Upper lobe of left lung (tissue), 6 donors: ENCODE results near the gene ZDHHC8. TPM values are rescaled to one million over a fixed set of nuclear protein-coding genes. Genes with fewer than 3 reads are reported as not detected.

Source experiments
- ATAC-seq, 2 donors: fragments of 200-7000 bp; cut with Tn5 transposase; one replicate each; pipeline ENCODE4 v1.9.1; 2022; ENCODE audit warnings: mild to moderate bottlenecking in 2 of 2, moderate library complexity in 2 of 2; ENCODE audit not compliant: low FRiP score in 2 of 2
- DNase-seq, 2 donors: peaks; one replicate each; pipeline ENCODE4 v3.0.0-alpha.2; 2019 to 2020
- H3K27ac ChIP-seq, 4 donors: fragments of 200-600 bp; sonication (generic); one replicate each; pipeline ENCODE4 v1.5.1; 2016 to 2019
- H3K27me3 ChIP-seq, 4 donors: fragments of 200-600 bp; sonication (generic); one replicate each; pipeline ENCODE4 v1.5.1; 2017 to 2019
- H3K36me3 ChIP-seq, 4 donors: fragments of 200-600 bp; sonication (generic); one replicate each; pipeline ENCODE4 v1.5.1; 2016 to 2019
- H3K4me1 ChIP-seq, 4 donors: fragments of 200-600 bp; sonication (generic); one replicate each; pipeline ENCODE4 v1.5.1; 2018 to 2019
- H3K4me3 ChIP-seq, 4 donors: fragments of 200-600 bp; sonication (generic); one replicate each; pipeline ENCODE4 v1.5.1; 2017 to 2019; ENCODE audit warnings: mild to moderate bottlenecking in 2 of 4, moderate library complexity in 1 of 4
- H3K9me3 ChIP-seq, 4 donors: fragments of 200-600 bp; sonication (generic); one replicate each; pipeline ENCODE4 v1.5.1; 2018 to 2019
- EP300 ChIP-seq, 4 donors: sonication (generic); formaldehyde crosslinking; IDR thresholded peaks; one replicate each; pipeline ENCODE4 v1.5.1; 2017; ENCODE audit warnings: antibody characterized with exemption in 4 of 4, control low read depth in 2 of 4
- POLR2A ChIP-seq, 4 donors: fragments of 450-650 bp; IDR thresholded peaks; one replicate each; pipeline ENCODE4 v1.5.1; 2016 to 2017; ENCODE audit warnings: antibody characterized with exemption in 4 of 4, mild to moderate bottlenecking in 2 of 4
- POLR2AphosphoS5 ChIP-seq, 2 donors: sonication (generic); formaldehyde crosslinking; IDR thresholded peaks; one replicate each; pipeline ENCODE4 v1.5.1; 2017; ENCODE audit warnings: antibody characterized with exemption in 2 of 2
- WGBS, 2 donors: methylation state at CpG; one replicate each; pipeline ENCODE4 v1.1.5; 2017 to 2018; 5-methylcytosine and 5-hydroxymethylcytosine counted together
- total RNA-seq, 6 donors: library from RNA; depleted of rRNA in 4 of 6; stranded (reverse); fragments of >200 nt in 4 of 6; gene quantifications; one replicate each; pipeline versions ENCODE4 v1.1.0 to v1.2.1, GENCODE V29; 2016 to 2021
- TF ChIP-seq, protein P1 (sequence below), 6 experiments: fragments of 450-650 bp in 4 of 6; fragments of 200-600 bp in 2 of 6; sonication (generic) in 2 of 6; IDR thresholded peaks; one replicate each; pipeline ENCODE4 v1.5.1; 2016 to 2019; ENCODE audit warnings: antibody characterized with exemption in 6 of 6
- donor health status: DM: no; HTN: no; CAD: no; lungs with moderate emphysema.
- donor health status: DM: no; HTN: yes; CAD: no; lungs with severe emphysema.

Gene ZDHHC8
- total RNA-seq, 6 donors from 2014 or later: 19.5 to 87.1 (median 63.9) TPM

DNA sequence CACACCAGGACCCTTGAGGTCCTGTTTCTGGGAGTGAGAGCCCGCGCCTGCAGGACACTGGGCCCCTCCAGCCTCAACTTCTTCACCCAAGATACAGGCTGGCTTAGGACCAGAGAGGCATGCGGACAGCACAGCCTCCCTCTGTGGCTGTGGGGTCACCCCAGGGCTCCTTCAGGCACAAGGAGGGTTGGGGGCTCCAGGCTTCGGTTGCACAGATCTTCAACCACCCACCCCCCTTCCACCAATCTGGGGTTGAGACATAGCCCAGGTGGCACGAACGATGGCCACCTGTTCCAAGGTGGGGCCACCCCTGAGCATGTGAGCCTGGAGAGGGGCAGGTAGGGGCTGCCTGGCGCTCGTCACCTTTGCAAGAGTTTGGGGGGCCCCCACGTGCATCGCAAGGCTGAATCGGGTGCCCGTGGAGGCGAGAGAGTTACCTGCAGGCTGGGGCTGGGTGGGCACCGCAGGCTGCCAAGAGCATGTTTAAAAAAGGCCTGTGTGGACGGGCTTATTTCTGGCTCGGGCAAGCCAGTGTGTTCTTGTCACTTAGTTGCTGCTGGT lies 1.2 kb downstream of the ZDHHC8 start:
- Histone ChIP-seq H3K27me3 (no peaks in the 10 kb centered on the region), H3K9me3 (no peaks in the 10 kb centered on the region), H3K4me1 (peaks cover 42 to 69% (median 48%) of the 10 kb centered on the region in 4 donors), H3K36me3 (peaks cover 0 to under 1% (median 0%) of the 10 kb centered on the region in 4 donors), H3K4me3 (peak overlapping the region; percentile 80 to 97 (median 95)), H3K27ac (peak overlapping the region in 2 of 4 donors; percentile 75 to 92)
- DNase-seq (peak in 1 of 2 donors; percentile 58), ATAC-seq (no peak)
- 68 to 72% methylated on average over 8 to 16 of the region's 16 CpGs for WGBS, 2 donors
- TF ChIP-seq POLR2A (IDR thresholded peaks at IDR 0.05) (no peak), POLR2AphosphoS5 (IDR thresholded peaks at IDR 0.05) (no peak), EP300 (IDR thresholded peaks at IDR 0.05) (no peak)
- TF ChIP-seq, protein P1, sequence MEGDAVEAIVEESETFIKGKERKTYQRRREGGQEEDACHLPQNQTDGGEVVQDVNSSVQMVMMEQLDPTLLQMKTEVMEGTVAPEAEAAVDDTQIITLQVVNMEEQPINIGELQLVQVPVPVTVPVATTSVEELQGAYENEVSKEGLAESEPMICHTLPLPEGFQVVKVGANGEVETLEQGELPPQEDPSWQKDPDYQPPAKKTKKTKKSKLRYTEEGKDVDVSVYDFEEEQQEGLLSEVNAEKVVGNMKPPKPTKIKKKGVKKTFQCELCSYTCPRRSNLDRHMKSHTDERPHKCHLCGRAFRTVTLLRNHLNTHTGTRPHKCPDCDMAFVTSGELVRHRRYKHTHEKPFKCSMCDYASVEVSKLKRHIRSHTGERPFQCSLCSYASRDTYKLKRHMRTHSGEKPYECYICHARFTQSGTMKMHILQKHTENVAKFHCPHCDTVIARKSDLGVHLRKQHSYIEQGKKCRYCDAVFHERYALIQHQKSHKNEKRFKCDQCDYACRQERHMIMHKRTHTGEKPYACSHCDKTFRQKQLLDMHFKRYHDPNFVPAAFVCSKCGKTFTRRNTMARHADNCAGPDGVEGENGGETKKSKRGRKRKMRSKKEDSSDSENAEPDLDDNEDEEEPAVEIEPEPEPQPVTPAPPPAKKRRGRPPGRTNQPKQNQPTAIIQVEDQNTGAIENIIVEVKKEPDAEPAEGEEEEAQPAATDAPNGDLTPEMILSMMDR (IDR thresholded peaks at IDR 0.05): no peak

DNA sequence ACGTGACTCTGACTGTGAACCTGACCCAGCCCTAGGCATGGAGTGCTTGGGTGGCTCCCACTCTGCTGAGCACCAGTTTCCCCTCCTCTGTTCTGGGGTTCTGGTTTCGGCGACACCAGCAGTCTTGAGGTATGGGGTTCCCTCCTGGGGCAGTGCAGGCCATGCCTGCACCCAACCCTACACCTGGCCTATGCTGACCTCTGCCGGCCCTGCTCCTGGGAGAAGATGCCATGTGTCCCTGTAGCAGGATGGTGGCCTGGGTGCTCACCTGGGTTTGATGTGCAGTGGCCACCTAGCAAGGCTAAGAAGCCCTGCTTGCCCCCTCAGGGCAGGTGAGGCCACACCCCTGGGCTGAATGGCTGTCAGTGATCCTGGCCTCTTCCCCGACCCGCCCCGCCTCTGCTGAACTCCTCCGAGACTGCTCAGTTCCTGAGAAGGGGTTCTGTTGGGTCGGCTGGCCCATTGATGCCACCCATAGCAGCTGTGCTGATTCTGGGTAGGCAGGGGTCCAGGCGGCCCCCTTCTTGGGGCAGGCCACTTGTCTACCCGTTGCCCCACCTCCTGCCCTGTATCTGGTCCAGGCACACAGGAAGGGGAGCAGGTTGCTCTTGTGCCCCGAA lies 2.4 kb downstream of the ZDHHC8 start:
- H3K4me1 ChIP-seq: peaks cover 47 to 80% (median 54%) of the 10 kb centered on the region in 4 donors
- no peaks in the 10 kb centered on the region for H3K27me3 ChIP-seq
- DNase-seq (peak in 1 of 2 donors; percentile 45), ATAC-seq (no peak)
- H3K27ac ChIP-seq: no peak overlapping the region
- TF ChIP-seq POLR2A (IDR thresholded peaks at IDR 0.05) (no peak), EP300 (IDR thresholded peaks at IDR 0.05) (no peak), POLR2AphosphoS5 (IDR thresholded peaks at IDR 0.05) (no peak)
- TF ChIP-seq, protein P1 (IDR thresholded peaks at IDR 0.05): no peak
- peaks cover 0 to 2% (median 0%) of the 10 kb centered on the region in 4 donors for H3K36me3 ChIP-seq
- no peaks in the 10 kb centered on the region for H3K9me3 ChIP-seq
- no peak overlapping the region for H3K4me3 ChIP-seq
- 71 to 82% methylated on average over 6 to 10 of the region's 12 CpGs for WGBS, 2 donors

DNA sequence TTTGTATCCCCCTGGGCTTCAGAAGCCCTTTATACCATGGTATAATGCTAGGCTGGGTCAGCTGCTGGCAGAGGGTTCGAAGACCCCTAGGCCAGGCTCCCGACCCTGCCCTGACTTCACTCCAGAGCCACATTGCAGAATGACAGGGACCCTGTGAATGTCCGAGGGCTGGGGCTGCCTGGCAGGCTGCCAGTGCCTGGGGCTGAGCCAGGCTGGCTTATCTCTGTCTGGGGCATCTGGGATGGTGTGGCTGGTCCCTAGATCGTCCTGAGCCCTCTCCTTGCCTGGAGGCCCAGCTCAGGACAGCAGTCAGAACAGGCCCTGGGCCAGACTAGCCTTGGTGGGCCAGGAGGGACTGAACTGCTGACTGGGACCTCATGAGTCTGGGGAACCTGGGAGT lies 3.7 kb downstream of the ZDHHC8 start:
- H3K4me1 ChIP-seq: peaks cover 47 to 77% (median 54%) of the 10 kb centered on the region in 4 donors
- TF ChIP-seq, protein P1 (IDR thresholded peaks at IDR 0.05): no peak
- TF ChIP-seq POLR2A (IDR thresholded peaks at IDR 0.05) (no peak), EP300 (IDR thresholded peaks at IDR 0.05) (no peak), POLR2AphosphoS5 (IDR thresholded peaks at IDR 0.05) (no peak)
- 81 to 93% methylated on average over 2 to 4 of the region's 4 CpGs for WGBS, 2 donors

DNA sequence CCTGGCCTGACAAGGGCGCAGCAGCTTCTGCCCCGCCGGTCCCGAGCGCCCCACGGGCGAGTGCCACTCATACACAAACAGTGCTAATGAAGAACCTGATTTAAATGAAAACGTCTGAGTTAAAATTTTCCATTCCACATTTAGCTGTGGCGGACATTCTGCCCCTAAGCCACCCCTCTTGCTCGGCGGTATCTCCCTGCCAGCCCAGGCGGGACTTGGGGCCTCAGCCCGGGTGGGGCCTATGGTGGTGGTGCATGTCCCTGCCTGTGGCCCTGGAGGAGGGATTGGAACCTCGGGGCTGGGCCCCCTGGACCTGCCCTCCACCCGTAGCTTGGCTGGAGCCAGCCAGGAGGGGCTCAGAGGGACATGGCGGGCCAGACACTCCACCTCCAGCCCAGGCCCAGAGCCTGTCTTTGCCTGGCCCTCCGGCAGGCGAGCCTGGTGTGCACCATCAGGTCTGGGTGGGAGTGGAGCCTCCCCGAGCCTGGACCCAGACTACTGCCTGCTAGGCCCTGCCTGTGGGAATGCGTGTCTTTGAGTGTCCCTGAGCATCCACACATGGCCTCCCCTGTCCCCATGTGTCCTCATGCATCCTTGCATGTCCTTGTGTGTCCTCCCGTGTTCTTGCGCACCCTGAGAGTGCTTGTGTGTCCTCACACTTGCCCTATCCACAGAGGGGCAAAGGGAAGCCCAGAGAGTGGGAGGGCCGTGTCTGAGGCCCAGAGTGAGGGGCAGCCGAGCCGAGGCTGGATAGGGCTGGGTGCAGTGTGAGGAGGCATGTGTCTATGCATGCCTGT lies 4.4 kb downstream of the ZDHHC8 start:
- ATAC-seq (no peak), DNase-seq (peak in 1 of 2 donors; percentile 71)
- Histone ChIP-seq H3K4me3 (no peak overlapping the region), H3K27ac (no peak overlapping the region), H3K9me3 (no peaks in the 10 kb centered on the region), H3K27me3 (no peaks in the 10 kb centered on the region), H3K4me1 (peaks cover 41 to 69% (median 51%) of the 10 kb centered on the region in 4 donors), H3K36me3 (peaks cover 0 to 18% (median 11%) of the 10 kb centered on the region in 4 donors)
- TF ChIP-seq, protein P1 (IDR thresholded peaks at IDR 0.05): no peak
- TF ChIP-seq POLR2A (IDR thresholded peaks at IDR 0.05): no peak
- no peak for TF ChIP-seq EP300 (IDR thresholded peaks at IDR 0.05)
- TF ChIP-seq POLR2AphosphoS5 (IDR thresholded peaks at IDR 0.05): no peak
- WGBS, 2 donors: 88 to 93% methylated on average over 15 to 23 of the region's 25 CpGs

More for the DNA sequence above, 3.7 kb downstream of the ZDHHC8 start:
- DNase-seq: peak in 1 of 2 donors; percentile 75
- Histone ChIP-seq H3K27ac (no peak overlapping the region), H3K9me3 (no peaks in the 10 kb centered on the region), H3K36me3 (peaks cover 0 to 15% (median 7%) of the 10 kb centered on the region in 4 donors), H3K4me3 (no peak overlapping the region), H3K27me3 (no peaks in the 10 kb centered on the region)
- no peak for ATAC-seq
